ENCODE data around the gene POR.
A peak's percentile ranks its signal among the peaks of the same experiment; 100 is the strongest.
"Not testable (repeated sequence)": the region's sequence is repeated elsewhere in the genome, so short reads cannot be mapped to it uniquely, and the experiment has no call there.

POR gene

DNA sequence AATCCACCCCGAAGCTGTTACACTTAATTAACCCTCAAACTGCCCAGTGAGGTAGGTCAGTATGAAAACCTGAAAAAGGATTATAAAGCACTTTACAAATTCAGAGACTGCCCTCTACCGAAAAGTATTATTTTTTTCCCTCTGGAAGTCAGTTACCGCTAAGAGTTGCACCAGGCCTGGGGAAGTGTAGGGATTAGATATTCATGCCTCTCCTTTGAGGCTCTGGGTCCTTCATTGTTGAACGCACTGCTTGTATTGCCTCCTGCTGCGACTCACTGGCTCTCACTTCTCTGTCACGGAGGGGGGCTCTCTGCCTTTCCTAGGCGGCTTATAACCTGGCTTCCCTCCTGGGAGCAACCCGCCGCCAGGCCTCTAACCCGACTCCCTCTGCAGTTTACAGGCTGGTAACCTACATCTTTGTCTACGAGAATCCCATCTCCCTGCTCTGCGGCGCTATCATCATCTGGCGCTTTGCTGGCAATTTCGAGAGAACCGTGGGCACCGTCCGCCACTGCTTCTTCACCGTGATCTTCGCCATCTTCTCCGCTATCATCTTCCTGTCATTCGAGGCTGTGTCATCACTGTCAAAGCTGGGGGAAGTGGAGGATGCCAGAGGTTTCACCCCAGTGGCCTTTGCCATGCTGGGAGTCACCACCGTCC lies 33.4 kb upstream of the POR start:
- H3K27ac ChIP-seq, result no peak overlapping the region

DNA sequence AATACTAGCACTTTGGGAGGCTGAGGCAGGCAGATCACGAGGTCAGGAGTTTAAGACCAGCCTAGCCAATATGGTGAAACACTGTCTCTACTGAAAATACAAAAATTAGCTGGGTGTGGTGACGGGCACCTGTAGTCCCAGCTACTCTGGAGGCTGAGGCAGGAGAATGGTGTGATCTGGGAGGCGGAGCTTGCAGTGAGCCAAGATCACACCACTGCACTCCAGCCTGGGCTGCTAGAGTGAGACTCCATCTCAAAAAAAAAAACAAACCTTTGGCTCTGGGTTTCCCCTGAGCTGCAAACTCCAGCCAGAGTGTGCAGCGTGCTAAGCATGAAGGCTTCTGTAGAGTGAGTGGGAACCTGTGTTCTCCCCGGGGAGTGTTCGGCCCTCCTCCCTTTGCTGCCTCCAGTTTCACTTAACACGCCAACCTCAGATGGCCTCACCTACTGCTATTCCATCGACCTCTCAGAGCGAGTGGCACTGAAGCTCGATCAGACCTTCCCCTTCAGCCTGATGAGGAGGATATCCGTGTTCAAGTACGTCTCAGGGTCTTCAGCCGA lies 31.6 kb upstream of the POR start:
- not testable (repeated sequence) for H3K27ac ChIP-seq

More for the DNA sequence above, 33.4 kb upstream of the POR start:
- H3K4me3 ChIP-seq, result no peak overlapping the region

DNA sequence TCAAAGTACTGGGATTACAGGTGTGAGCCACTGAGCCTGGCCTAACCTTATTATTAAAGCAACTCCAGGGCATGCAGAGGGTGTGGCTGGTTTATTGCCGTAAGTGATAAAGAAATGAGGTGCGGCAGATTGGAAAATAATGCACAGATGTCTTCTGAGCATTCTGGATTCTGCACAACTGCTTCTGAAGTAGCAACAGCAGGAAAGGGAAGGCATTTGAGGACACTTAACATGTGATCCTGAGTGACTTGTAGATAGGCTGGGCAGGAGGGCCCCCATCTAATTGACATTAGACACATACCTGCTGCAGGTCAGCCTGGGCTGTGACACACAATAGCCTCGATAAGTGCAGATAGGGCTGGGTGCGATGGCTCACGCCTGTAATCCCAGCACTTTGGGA lies 30.5 kb upstream of the POR start:
- H3K4me3 ChIP-seq, result no peak overlapping the region
- H3K27ac ChIP-seq, result no peak overlapping the region

More for the DNA sequence above, 31.6 kb upstream of the POR start:
- H3K4me3 ChIP-seq, result not testable (repeated sequence)

DNA sequence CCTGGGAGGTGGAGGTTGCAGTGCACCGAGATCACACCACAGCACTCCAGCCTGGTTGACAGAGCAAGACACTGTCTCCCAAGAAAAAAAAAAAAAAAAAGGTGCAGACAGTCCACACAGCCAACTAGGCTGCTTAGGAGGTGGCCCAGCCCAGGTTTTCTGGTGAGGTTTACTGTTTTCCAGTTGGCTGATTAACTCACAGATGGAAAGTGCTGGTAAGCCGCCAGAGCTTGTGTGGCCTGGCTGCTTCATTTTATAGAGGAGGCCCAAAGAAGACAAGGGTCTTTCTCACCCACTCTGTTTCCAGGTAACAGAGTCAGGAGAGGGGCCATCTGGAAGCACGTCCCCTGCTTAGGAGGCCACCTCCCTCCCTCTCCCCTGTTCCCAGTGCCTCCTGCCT lies 29.9 kb upstream of the POR start:
- no peak overlapping the region for H3K4me3 ChIP-seq

DNA sequence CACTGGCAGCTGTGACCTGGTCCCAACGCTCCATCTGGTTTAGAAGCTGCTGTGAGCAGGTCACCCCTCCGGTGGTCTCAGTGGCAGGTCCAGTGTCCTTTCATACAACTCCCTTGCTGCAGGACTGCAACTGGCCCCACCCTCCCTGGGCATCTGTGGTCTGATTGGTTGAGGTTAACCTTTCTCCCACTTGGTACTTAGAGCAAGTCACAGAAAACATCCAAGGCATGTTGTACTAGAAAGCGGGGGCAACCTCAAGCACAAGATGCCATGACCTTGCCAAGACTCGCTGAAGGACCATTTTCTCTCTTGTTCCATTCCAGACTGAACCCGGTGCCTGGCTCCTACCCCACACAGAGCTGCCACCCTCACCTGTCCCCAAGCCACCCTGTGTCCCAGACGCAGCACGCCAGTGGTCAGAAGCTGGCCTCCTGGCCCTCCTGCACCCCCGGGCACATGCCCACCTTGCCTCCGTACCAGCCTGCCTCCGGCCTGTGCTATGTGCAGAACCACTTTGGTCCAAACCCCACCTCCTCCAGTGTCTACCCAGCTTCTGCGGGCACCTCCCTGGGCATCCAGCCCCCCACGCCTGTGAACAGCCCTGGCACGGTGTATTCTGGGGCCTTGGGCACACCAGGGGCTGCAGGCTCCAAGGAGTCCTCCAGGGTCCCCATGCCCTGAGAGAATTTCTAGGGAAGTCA lies 27.1 kb upstream of the POR start:
- Histone ChIP-seq H3K4me3 (no peak overlapping the region), H3K27ac (no peak overlapping the region)

More for the DNA sequence above, 29.9 kb upstream of the POR start:
- H3K27ac ChIP-seq, result peak overlapping the region in 1 of 21 experiments; percentile 16

DNA sequence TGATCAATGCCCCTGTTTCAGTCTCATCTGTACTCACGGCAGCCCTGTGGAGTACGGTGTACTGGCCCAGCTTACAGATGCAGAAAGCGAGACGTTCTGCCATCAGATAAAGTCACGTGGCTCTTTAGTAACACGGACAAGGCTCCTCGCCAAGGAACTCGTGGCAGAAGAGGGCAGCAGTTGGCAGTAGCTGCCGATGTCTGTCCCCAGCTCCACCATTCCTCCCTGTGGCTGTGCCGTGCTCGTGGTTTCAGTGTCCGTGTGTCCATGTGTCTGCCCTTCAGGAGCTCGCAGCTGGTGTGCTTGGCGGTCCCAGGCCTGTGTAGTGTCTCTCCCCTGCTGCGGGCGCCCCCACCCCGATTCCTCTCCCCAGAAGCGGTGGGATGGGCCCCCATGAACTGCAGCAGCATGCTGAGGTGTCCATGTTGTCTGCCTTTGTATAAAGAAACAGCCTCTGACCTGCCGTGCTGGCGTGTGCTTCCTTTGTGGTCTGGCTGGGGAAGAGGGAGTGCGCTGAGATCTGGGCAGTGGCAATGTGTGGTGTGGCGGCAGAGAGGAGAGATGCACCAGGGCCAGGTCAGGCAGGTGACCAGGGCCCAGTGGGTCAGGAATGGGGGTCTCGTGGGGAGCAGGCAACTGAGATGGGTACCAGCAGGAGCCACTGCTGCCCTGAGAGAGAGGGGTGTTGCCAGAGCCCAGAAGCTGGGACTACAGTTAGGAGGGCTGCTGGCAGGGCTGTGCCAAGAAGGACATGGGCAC lies 26.3 kb upstream of the POR start:
- Histone ChIP-seq H3K27ac (peak overlapping the region in 3 of 21 experiments; percentile 12 to 70 (median 36)), H3K4me3 (no peak overlapping the region)

DNA sequence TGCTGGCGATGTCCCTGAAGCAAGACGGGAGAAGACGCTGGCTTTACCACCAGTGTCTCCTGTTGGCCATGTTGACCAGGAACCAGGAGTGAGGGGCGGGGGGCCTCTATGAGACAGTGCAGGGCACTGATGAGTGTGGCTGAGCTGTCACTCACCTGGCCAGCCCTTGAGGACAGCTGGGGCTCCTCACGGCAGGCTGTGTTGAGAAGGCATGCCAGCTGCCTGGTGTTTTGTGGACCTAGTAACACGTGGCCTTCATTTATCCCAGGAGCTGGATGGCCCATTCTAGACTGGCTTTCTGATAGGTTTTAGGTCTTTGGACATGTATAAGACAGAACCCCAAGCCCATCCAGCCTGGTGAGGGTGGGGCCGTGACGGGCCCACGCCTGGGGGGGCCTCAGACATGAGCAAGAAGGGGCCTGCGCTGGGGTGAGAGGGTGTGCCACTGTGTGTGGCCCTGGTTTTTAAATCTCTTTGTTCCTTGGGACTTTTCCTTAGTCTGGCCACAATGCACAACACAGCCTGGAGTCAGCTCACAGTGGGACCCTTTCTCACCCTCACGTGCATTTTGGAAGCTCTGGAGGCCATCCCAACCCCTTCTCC lies 25.6 kb upstream of the POR start:
- peak overlapping the region in 4 of 21 experiments; percentile 12 to 70 (median 37) for H3K27ac ChIP-seq
- no peak overlapping the region for H3K4me3 ChIP-seq

DNA sequence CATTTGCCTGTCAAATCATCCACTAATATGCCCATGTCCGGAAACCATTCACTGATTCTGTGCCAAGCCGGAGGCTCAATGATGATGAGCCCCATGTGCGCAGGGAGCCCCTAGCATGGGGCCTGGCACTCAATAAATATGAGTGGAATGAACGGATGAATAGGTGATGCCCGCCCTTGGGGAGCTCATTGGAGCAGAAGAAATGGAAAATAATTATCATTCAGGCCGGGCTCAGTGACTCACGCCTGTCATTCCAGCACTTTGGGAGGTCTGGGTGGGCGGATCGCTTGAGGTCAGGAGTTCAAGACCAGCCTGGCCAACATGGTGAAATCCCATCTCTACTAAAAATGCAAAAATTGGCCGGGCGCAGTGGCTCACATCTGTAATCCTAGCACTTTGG lies 25.1 kb upstream of the POR start:
- H3K4me3 ChIP-seq, result no peak overlapping the region
- H3K27ac ChIP-seq, result peak overlapping the region in 2 of 21 experiments; percentile 38 to 70

DNA sequence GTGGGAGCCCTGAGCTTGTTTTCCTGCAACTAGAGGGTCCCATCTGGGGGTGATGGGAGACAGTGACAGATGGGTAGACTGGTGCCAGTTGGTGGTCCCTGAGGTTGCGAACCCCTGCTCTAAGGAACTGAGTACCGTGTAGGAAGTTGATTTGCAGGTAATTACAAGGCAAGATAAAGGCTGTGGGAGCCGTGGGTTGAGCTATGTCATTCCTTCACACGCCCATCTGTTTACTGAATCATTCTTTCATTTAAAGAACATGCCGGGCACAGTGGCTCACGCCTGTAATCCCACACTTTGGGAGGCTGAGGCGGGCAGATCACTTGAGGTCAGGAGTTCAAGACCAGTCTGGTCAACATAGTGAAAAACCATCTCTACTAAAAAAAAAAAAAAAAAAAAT lies 23.7 kb upstream of the POR start:
- peak overlapping the region in 1 of 21 experiments; percentile 70 for H3K27ac ChIP-seq
- H3K4me3 ChIP-seq, result not testable (repeated sequence)

DNA sequence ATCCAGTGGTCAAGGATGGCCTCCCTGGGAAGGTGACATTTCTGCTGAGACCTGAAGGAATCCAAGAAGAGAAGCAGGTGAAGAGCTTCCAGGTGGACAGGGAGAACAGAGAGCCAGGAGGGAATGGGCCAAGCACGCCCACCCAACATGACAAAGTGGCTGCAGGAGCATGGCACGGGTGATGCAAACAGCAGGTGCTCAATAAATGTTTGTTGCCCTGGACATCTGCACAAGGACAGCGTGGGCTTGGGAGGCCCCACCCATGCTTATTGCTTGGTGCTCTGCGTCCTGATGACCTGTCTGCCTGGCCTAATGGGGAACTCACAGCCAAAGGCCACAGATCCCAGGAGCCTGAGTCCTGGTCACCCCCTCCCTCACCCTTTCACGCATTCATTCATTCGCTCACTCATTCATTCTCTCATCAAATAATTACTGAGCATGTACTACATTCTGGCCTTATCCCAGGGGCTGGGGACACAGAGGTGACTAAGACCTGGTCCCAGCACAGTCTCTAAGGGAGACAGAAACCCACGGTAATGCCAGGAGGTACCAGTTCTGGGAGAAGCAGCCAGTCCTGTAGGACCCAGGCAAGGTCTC lies 23.0 kb upstream of the POR start:
- no peak overlapping the region for H3K4me3 ChIP-seq
- peak overlapping the region in 3 of 21 experiments; percentile 5 to 59 (median 52) for H3K27ac ChIP-seq

DNA sequence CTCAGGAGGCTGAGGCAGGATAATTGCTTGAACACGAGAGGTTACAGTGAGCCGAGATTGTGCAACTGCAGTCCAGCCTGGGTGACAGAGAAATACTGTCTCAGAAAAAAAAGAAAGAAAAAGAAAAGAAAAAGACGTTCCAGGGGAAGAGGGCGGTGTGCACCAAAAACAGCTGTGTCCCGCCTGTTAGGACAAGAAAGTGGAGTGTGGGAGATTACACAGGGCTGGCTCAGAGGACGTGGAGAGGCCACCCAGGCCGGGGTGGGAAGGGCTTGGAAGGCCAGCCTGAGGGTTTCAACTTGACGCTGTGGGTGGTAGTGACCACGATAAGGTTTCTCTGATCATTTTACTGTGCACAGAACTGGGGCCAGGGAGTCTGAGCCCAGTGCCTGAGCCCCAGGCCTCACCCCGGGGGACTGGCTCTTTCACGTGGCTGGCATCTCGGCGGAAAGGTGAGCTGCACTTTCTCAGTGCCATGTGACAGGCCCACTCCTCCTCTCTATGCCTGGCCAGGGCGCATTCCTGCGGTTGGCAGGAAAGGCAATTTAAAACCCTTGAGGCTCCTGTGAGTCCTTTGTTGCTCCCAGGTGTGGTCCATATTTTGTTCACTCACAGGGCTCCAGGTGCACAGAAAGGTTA lies 22.2 kb upstream of the POR start:
- Histone ChIP-seq H3K27ac (peak overlapping the region in 9 of 21 experiments; percentile 5 to 59 (median 33)), H3K4me3 (no peak overlapping the region)

DNA sequence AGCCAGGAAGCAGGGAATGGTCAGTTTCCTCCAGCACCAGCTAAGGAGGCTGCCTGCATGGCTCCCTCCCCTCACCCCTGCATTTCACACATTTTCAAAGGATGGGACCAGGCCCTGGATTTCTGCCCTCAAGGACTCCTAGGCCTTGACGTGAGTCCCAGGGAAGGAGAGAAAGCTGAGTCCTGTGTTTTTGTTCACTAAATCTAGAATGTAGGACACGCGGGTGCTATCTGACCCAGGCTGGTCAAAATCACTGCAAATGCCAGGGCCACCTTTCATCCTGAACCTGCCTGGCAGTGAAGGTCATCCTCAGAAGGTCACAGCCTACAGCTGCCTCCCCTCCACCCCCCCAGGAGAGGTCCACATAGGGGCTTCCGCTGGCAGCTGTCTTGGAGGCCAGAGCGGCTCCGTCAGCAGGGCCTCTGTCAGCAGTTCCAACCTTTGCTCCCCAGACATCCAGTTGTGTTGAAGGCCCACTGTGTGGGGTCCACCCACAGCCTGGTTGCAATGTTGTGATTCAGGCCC lies 18.1 kb upstream of the POR start:
- Histone ChIP-seq H3K27ac (no peak overlapping the region), H3K4me3 (no peak overlapping the region)

DNA sequence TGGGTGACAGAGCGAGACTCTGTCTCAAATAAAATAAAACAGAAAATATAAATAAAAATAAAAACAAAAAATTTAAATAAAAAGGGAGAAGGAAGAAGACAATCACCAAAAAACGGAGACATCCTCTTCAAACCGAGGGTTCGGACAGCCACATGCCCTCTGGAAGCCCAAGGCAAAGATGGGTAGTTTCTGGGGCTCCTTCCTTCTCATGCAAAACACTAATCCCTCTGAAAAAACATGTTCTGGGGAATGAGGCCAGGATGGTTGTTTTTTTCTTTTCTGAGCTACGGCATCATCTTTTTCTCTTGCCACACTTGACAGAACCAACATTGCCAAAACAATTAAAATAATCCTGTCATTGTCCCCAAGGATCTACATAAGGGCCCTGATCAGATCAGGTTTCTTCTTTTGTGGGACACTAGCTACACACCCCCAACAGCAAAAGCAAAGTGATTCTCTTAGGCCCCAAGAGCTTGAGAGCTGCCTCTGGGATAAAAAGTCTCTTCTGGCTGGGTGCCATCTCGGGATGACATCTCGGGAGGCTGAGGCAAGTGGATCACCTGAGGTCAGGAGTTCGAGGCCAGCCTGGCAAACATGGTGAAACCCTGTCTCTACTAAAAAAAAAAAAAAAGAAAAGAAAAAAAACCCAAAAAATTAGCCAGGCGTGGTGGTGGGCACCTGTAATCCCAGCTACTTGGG lies 14.2 kb upstream of the POR start:
- Histone ChIP-seq H3K27ac (no peak overlapping the region), H3K4me3 (no peak overlapping the region)

DNA sequence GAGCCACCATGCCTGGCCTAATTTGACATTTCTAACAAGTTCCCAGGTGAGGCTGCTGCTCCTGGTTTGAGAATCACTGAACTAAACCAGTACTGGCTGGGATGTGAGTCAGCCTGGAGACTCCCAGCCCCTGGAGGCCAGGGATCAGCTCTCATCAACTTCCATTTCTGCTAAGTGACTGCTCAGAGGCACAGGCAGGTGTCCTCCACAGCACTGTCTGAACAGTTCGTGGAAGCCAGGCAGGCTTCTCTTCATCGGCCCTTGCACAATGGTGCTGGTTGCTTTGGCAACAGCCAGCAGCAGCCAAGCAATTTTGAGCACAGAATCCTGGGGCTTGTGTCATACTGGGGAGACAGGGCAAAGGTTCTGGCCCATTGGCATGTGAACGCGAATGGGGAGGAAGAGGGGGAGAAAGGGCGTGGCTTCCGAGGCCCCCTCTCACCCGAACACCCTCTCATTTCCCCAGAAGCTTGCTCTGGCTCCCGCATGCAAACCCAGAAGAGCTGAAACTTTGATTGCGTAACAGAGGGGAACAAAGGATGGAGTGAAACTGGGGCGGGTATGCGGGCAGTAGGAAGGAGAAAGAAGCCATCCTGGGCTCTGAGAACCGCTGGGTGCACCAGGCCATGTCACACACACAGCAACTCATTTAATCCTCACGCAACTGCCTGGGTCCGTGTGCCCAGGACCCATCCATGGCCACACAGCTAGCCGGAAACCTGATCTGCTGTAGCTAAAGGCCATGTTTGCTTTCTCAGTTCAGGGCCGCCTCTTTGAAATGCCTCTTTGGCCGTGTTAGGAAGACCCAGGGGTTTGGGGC lies 9.0 kb upstream of the POR start:
- H3K27ac ChIP-seq, result peak overlapping the region in 7 of 21 experiments; percentile 3 to 63 (median 39)
- no peak overlapping the region for H3K4me3 ChIP-seq

DNA sequence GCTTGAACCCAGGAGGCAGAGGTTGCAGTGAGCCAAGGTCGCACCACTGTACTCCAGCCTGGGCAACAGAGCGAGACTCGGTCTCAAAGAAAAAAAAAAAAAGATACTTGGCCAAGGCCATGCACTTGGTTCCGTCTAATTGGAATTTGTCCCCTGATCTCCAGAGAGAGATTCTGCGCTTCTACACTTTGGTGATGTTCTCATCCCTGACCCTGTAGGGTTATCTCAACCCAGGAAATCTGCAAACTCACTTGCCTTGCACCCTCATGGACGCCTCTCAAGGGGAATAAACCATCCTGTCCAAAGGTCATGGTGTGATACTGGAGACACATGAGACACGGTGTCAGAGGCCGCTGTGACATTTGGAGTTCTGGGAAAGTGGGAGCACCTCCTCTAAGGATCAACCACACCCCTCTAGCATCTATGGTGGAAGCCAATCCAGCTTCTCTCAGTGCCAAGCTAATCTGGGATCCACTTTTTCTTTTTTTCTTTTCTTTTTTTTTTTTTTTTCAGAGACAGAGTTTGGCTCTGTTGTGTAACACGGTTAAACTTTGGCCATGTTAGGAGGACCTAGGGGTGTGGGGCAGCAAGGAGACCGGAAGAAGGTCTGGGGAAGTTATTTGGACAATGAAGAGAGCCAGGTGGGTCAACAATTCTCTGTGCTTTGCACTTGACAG lies 7.8 kb upstream of the POR start:
- Histone ChIP-seq H3K4me3 (no peak overlapping the region), H3K27ac (no peak overlapping the region)

DNA sequence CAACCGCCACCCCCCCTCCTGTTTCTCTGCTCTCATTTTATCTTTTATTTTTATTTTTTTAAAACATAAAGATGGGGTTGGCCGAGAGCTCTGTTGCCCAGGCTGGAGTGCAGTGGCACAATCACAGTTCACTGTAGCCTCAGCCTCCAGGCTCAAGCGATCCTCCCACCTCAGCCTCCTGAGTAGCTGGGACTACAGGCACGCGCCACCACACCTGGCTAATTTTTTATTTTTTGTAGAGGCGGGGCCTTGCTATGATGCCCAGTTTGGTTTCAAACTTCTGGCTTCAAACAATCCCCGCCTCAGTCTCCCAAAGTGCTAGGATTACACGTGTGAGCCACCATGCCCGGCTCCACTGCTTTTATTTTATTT lies 7.3 kb upstream of the POR start:
- not testable (repeated sequence) for H3K27ac ChIP-seq, H3K4me3 ChIP-seq

Data from skin epidermis (tissue), 12 donors.